ENCODE results near the gene RNU7-1.

RNU7-1 gene

GRCh38 chr12:6932766-6933165 lies 10.8 kb upstream of the RNU7-1 start:
- Histone ChIP-seq H3K27ac (ENCODE audit: low read depth, low read length) (no peak overlapping the region), H3K36me3 (ENCODE audit: low read length) (no peaks in the 10 kb centered on the region), H3K9ac (ENCODE audit: low read length) (no peak overlapping the region), H3K79me2 (ENCODE audit: insufficient read depth, low read length) (no peaks in the 10 kb centered on the region), H3F3A (ENCODE audit: insufficient read depth) (peaks cover 8% of the 10 kb centered on the region; the same call in 1 of the 2 replicates), H3K9me2 (replicated peaks; ENCODE audit: insufficient read depth, low read length) (no peaks in the 10 kb centered on the region), H3K27me3 (ENCODE audit: low read length) (no peaks in the 10 kb centered on the region), H3K4me2 (ENCODE audit: low read depth, low read length, poor library complexity, severe bottlenecking) (no peak overlapping the region), H3K4me3 (ENCODE audit: insufficient read depth, low read length, poor library complexity, severe bottlenecking) (no peak overlapping the region), H2AFZ (ENCODE audit: low read depth, low read length, severe bottlenecking) (no peak overlapping the region), H3K9me3 (ENCODE audit: insufficient read depth, low read length) (no peaks in the 10 kb centered on the region), H4K20me1 (ENCODE audit: low read depth, low read length) (no peaks in the 10 kb centered on the region)
- TF ChIP-seq EZH2phosphoT487 (conservative IDR thresholded peaks at IDR 0.05; ENCODE audit: low read length): no peak
- no peak for TF ChIP-seq CTCF (IDR thresholded peaks at IDR 0.05; ENCODE audit: insufficient read depth, low read length, poor library complexity, severe bottlenecking)

GRCh38 chr12:6934110-6934509 lies 9.5 kb upstream of the RNU7-1 start:
- H3F3A ChIP-seq (ENCODE audit: insufficient read depth): peaks cover 8% of the 10 kb centered on the region; the same call in 1 of the 2 replicates
- H3K79me2 ChIP-seq (ENCODE audit: insufficient read depth, low read length): no peaks in the 10 kb centered on the region
- no peak overlapping the region for H3K9ac ChIP-seq (ENCODE audit: low read length)
- no peak overlapping the region for H3K4me3 ChIP-seq (ENCODE audit: insufficient read depth, low read length, poor library complexity, severe bottlenecking)
- H3K9me3 ChIP-seq (ENCODE audit: insufficient read depth, low read length): no peaks in the 10 kb centered on the region
- no peak for TF ChIP-seq CTCF (IDR thresholded peaks at IDR 0.05; ENCODE audit: insufficient read depth, low read length, poor library complexity, severe bottlenecking)
- no peak for TF ChIP-seq EZH2phosphoT487 (conservative IDR thresholded peaks at IDR 0.05; ENCODE audit: low read length)
- no peak overlapping the region for H3K27ac ChIP-seq (ENCODE audit: low read depth, low read length)
- H3K27me3 ChIP-seq (ENCODE audit: low read length): no peaks in the 10 kb centered on the region
- no peaks in the 10 kb centered on the region for H3K36me3 ChIP-seq (ENCODE audit: low read length)
- no peak overlapping the region for H2AFZ ChIP-seq (ENCODE audit: low read depth, low read length, severe bottlenecking)
- no peak overlapping the region for H3K4me2 ChIP-seq (ENCODE audit: low read depth, low read length, poor library complexity, severe bottlenecking)
- H4K20me1 ChIP-seq (ENCODE audit: low read depth, low read length): no peaks in the 10 kb centered on the region
- H3K9me2 ChIP-seq (replicated peaks; ENCODE audit: insufficient read depth, low read length): no peaks in the 10 kb centered on the region

GRCh38 chr12:6935371-6936193 lies 8.0 kb upstream of the RNU7-1 start:
- Histone ChIP-seq H3K9me2 (replicated peaks; ENCODE audit: insufficient read depth, low read length) (no peaks in the 10 kb centered on the region), H4K20me1 (ENCODE audit: low read depth, low read length) (no peaks in the 10 kb centered on the region), H3K27me3 (ENCODE audit: low read length) (no peaks in the 10 kb centered on the region), H3K36me3 (ENCODE audit: low read length) (no peaks in the 10 kb centered on the region), H3K9me3 (ENCODE audit: insufficient read depth, low read length) (no peaks in the 10 kb centered on the region), H3K27ac (ENCODE audit: low read depth, low read length) (no peak overlapping the region), H3K4me2 (ENCODE audit: low read depth, low read length, poor library complexity, severe bottlenecking) (no peak overlapping the region), H3K79me2 (ENCODE audit: insufficient read depth, low read length) (no peaks in the 10 kb centered on the region), H3F3A (ENCODE audit: insufficient read depth) (peaks cover 8% of the 10 kb centered on the region; the same call in 1 of the 2 replicates), H3K4me3 (ENCODE audit: insufficient read depth, low read length, poor library complexity, severe bottlenecking) (no peak overlapping the region), H3K9ac (ENCODE audit: low read length) (0 out of 2 replicates have a peak overlapping the region, but pooled peaks have one; percentile 92), H2AFZ (ENCODE audit: low read depth, low read length, severe bottlenecking) (no peak overlapping the region)
- no peak for TF ChIP-seq CTCF (IDR thresholded peaks at IDR 0.05; ENCODE audit: insufficient read depth, low read length, poor library complexity, severe bottlenecking)
- TF ChIP-seq EZH2phosphoT487 (conservative IDR thresholded peaks at IDR 0.05; ENCODE audit: low read length): no peak
